Vagina (tissue), 2 donors: ENCODE data around the gene MAPK8IP1.

Experiments
- POLR2A ChIP-seq, 2 donors: fragments of 450-650 bp; IDR thresholded peaks; one replicate each; pipeline ENCODE4 v1.6.1; 2017; ENCODE audit warnings: antibody characterized with exemption in 2 of 2, mild to moderate bottlenecking in 2 of 2, moderate library complexity in 2 of 2
- POLR2AphosphoS5 ChIP-seq, 2 donors: sonication (generic); formaldehyde crosslinking; IDR thresholded peaks; one replicate each; pipeline ENCODE4 v1.9.0; 2017; ENCODE audit warnings: antibody characterized with exemption in 2 of 2, mild to moderate bottlenecking in 2 of 2, low read depth in 1 of 2; ENCODE audit not compliant: insufficient read depth in 1 of 2
- TF ChIP-seq, protein P1 (sequence below), 3 experiments: fragments of 450-650 bp in 2 of 3; fragments of 200-600 bp in 1 of 3; sonication (generic) in 1 of 3; IDR thresholded peaks; one replicate each; pipeline ENCODE4 v1.5.1; 2017 to 2019; ENCODE audit warnings: antibody characterized with exemption in 3 of 3, mild to moderate bottlenecking in 2 of 3, moderate library complexity in 2 of 3

GRCh38 chr11:45910623-45911022 lies 25.2 kb downstream of the MAPK8IP1 start:
- TF ChIP-seq, protein P1, sequence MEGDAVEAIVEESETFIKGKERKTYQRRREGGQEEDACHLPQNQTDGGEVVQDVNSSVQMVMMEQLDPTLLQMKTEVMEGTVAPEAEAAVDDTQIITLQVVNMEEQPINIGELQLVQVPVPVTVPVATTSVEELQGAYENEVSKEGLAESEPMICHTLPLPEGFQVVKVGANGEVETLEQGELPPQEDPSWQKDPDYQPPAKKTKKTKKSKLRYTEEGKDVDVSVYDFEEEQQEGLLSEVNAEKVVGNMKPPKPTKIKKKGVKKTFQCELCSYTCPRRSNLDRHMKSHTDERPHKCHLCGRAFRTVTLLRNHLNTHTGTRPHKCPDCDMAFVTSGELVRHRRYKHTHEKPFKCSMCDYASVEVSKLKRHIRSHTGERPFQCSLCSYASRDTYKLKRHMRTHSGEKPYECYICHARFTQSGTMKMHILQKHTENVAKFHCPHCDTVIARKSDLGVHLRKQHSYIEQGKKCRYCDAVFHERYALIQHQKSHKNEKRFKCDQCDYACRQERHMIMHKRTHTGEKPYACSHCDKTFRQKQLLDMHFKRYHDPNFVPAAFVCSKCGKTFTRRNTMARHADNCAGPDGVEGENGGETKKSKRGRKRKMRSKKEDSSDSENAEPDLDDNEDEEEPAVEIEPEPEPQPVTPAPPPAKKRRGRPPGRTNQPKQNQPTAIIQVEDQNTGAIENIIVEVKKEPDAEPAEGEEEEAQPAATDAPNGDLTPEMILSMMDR (IDR thresholded peaks at IDR 0.05): no peak
- TF ChIP-seq POLR2A (IDR thresholded peaks at IDR 0.05): no peak
- no peak for TF ChIP-seq POLR2AphosphoS5 (IDR thresholded peaks at IDR 0.05; ENCODE audit: insufficient read depth in 1 of 2, low read depth in 1 of 2)
